22Rv1 (cell line): Measurements from ENCODE around the gene CEP295NL.
"Not testable (repeated sequence)": the region's sequence is repeated elsewhere in the genome, so short reads cannot be mapped to it uniquely, and the experiment has no call there.

Experiments
- H3K27ac ChIP-seq: fragments of 450-650 bp; 2 replicates; pipeline ENCODE4 v1.5.1; 2017
- ZFX ChIP-seq: fragments of 450-650 bp; IDR thresholded peaks from 2 replicates; pipeline ENCODE4 v1.6.1; 2017; ENCODE audit warnings: antibody characterized with exemption, borderline replicate concordance
- TF ChIP-seq, protein P1 (sequence below): fragments of 450-650 bp; IDR thresholded peaks from 2 replicates; pipeline ENCODE4 v1.5.1; 2017; ENCODE audit warnings: mild to moderate bottlenecking

CEP295NL gene

DNA sequence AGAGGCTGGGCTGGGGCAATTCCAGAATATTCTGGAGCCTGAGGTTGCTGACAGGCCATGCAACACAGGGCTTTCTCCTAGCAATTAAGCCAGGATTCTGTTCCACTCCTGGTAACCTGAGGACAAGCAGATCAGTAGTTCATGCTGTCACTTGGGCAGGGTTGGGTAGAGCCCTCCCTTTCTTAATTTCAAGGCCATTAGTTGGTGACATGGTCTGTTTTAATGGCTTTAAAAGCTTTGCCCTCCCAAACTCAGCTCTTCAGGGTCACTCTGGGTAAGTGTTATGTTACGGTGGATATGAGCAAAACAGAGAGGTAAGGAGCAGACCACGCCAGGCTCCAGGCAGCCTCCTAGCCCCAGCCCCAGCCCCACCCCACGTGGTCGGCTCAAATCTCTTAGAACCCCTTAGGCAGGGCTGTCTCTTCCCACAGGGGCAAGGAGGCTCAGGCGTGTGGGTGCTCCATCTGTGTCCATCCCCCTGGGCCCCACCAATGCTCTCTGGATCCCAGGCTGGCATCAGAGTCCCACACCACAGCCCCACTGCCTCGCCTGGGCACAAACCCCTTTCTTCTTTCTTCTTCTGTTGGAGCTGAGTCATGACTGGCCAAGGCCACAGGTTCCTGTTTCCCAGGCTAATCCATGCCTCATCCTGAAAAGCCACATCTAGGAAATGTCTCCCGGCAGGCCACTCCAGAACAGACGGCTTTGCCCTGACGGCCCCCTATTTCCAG, 27.5 kb downstream of the CEP295NL start:
- no peak overlapping the region for H3K27ac ChIP-seq

DNA sequence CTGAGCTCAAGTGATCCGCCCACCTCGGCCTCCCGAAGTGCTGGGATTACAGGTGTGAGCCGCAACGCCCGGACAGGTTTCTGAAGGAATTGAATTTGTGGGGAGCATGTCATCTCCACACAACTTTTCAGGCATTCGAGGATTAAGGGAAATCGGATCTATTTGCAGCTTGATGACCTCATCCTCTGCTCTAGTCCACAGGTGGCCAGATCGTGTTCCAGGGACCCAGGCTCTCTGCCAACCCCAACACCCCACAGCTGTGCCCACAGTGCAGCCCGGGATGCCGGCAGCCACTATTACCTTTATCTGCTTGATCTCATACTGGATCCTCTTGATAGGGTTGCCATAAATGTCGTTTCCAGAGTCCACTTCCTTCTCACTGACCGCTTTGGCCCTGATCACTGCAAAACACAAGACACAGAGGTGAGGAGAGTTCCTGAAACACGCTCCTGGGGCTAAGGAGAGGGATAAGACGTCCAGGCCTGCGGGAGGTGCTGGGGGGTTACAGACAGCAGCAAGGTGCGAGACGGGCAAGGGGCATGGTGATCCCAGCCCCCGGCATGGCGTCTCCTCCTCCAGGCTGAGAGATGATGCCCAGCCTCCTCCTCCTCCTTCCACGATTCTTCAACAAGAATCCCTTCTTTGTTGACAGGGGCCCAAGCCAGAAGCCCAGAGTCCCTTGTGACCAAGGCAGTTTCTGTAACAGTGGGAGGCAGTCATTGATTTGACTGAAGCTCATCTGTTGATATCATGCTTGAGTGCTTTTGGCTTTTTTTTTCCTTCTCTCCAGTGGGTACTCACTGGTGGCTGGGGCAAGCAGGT, 29.3 kb downstream of the CEP295NL start:
- TF ChIP-seq, protein P1, sequence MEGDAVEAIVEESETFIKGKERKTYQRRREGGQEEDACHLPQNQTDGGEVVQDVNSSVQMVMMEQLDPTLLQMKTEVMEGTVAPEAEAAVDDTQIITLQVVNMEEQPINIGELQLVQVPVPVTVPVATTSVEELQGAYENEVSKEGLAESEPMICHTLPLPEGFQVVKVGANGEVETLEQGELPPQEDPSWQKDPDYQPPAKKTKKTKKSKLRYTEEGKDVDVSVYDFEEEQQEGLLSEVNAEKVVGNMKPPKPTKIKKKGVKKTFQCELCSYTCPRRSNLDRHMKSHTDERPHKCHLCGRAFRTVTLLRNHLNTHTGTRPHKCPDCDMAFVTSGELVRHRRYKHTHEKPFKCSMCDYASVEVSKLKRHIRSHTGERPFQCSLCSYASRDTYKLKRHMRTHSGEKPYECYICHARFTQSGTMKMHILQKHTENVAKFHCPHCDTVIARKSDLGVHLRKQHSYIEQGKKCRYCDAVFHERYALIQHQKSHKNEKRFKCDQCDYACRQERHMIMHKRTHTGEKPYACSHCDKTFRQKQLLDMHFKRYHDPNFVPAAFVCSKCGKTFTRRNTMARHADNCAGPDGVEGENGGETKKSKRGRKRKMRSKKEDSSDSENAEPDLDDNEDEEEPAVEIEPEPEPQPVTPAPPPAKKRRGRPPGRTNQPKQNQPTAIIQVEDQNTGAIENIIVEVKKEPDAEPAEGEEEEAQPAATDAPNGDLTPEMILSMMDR, result no peak
- no peak for TF ChIP-seq ZFX
- no peak overlapping the region for H3K27ac ChIP-seq

More for the DNA sequence above, 27.5 kb downstream of the CEP295NL start:
- TF ChIP-seq, protein P1, result no peak
- TF ChIP-seq ZFX, result no peak

DNA sequence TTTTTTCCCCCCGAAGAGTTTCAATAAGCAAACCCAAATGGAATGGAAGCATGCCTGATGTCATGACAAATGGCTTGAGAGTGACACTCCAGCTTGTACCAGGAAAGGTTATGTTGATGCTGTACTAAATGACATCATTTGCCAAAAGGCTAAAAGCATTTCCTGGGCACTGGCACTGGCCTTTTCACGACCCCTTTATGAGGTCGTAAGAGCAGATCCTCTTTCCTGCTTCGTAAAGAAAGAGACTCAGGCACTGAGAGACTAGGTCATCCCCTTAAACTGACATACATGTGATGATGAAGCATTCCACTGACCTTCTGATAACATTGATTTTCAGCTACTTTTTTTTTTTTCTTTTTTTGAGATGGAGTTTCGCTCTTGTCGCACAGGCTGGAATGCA, 30.5 kb downstream of the CEP295NL start:
- no peak for TF ChIP-seq ZFX
- TF ChIP-seq, protein P1, result no peak
- H3K27ac ChIP-seq, result no peak overlapping the region

DNA sequence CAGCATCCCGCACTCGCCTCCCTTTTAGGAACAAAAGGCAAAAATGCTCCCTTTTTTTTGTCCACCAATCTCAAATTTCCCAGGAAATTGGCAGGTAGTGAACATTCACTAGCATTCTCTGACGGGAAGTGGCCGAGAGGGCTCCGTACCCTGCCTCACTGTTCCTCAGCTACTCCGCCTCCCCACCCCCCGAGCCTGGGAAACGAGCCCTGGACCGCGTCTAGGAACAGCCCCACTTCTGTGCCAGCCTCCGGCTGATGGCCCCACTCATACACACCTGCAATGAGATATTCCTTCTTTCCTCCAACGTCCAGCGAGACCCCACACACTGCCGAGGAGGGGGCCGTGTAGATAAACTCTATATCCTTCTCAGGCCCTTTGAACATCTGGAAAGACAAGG, 32.4 kb downstream of the CEP295NL start:
- TF ChIP-seq ZFX, result no peak
- TF ChIP-seq, protein P1, result no peak
- H3K27ac ChIP-seq, result no peak overlapping the region

DNA sequence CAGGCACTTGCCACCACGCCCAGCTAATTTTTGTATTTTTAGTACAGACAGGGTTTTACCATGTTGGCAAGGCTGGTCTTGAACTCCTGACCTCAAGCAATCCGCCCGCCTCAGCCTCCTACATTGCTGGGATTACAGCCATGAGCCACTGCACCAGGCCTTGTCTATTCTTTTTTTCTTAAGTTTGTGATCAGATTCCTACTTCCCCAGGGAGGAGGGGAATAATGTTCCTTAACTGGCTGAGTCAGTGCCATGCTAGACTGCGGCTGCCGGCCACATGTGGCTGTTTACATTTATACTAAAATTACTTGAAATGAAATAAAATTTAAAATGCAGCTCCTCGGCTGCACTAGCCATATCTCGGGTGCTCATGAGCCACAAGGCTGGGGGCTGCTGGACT, 34.6 kb downstream of the CEP295NL start:
- no peak overlapping the region for H3K27ac ChIP-seq

DNA sequence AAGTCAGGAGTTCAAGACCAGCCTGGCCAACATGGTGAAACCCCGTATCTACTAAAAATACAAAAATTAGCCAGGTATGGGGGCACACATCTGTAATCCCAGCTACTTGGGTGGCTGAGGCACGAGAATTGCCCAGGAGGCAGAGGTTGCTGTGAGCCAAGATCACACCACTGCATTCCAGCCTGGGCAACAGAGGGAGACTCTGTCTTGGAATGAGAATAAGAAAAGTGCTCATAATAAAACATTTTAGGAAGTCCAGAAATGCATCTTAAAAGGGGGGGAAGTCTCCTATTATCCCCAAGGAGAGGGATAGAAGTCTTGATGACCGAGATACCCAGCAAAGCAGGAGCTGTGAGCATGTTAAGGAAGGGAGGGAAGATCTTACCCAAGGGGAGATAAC, 36.0 kb downstream of the CEP295NL start:
- not testable (repeated sequence) for H3K27ac ChIP-seq

More for the DNA sequence above, 34.6 kb downstream of the CEP295NL start:
- TF ChIP-seq ZFX, result no peak
- TF ChIP-seq, protein P1, result no peak

DNA sequence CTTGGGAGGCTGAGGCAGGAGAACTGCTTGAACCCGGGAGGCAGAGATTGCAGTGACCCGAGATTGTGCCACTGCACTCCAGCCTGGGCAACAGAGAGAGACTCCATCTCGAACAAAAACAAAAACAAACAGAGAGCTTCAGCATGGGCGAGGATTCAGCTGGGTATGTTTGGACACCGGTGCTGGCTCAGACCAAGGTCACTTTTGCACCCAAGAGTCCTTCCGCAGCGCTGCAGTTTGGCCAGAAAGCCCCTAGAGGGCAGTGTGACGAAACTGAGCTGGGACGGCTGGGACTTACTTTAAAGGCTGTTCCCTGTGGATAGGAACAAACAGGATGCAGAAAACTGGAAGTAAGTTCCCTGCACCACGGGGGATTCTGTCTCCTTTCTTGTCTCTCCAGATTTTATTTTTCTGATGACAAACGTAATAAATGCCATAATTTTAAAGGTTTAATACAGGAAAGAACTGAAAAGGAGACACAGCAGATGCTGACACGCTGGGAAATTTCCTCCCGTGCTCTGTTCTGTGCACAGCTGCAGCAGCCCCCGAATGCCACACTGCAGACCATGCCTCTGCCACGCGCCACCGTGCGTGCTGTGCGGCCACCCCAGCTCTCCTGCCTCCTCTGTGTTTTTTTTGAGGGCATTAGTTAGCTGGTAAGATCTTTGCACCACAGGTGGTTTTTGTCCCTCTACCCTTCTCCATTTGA, 37.2 kb downstream of the CEP295NL start:
- TF ChIP-seq ZFX, result no peak
- TF ChIP-seq, protein P1, result peak; percentile 91
- no peak overlapping the region for H3K27ac ChIP-seq
